ACC112 (cell line): ENCODE data around the gene BORCS5.

Experiments used
- H2AFZ ChIP-seq: fragments of 200-600 bp; sonication (generic); one replicate; pipeline ENCODE4 v1.6.0; 2017; ENCODE audit warnings: antibody characterized with exemption, low read length; ENCODE audit not compliant: unreplicated experiment
- H3K27ac ChIP-seq: fragments of 200-600 bp; sonication (generic); 2 replicates; pipeline ENCODE4 v1.5.1; 2014; ENCODE audit warnings: low read depth, mild to moderate bottlenecking, antibody characterized with exemption, low read length, moderate library complexity
- H3K27me3 ChIP-seq: fragments of 200-600 bp; sonication (generic); 2 replicates; pipeline ENCODE4 v1.6.1; 2014; ENCODE audit warnings: mild to moderate bottlenecking, antibody characterized with exemption, low read length, moderate library complexity, mixed read lengths; ENCODE audit not compliant: insufficient read depth
- H3K36me3 ChIP-seq: fragments of 200-600 bp; sonication (generic); 2 replicates; pipeline ENCODE4 v1.6.1; 2016; ENCODE audit warnings: mild to moderate bottlenecking, antibody characterized with exemption, low read length, moderate library complexity, mixed read lengths; ENCODE audit not compliant: insufficient read depth
- H3K4me1 ChIP-seq: fragments of 200-600 bp; sonication (generic); one replicate; pipeline ENCODE4 v1.6.1; 2016; ENCODE audit warnings: low read length, mixed read lengths; ENCODE audit not compliant: insufficient read depth, unreplicated experiment, control insufficient read depth
- H3K4me3 ChIP-seq: fragments of 200-600 bp; sonication (generic); 2 replicates; pipeline ENCODE4 v1.5.1; 2014; ENCODE audit warnings: mild to moderate bottlenecking, low read depth, low read length
- H3K79me2 ChIP-seq: fragments of 200-600 bp; sonication (generic); one replicate; pipeline ENCODE4 v1.6.0; 2016; ENCODE audit warnings: low read length; ENCODE audit not compliant: control insufficient read depth, unreplicated experiment, insufficient read depth

The BORCS5 gene

GRCh38 chr12:12513416-12514006, 156.6 kb downstream of the BORCS5 start:
- H3K27me3 ChIP-seq, result no peaks in the 10 kb centered on the region
- no peaks in the 10 kb centered on the region for H3K36me3 ChIP-seq
- H2AFZ ChIP-seq, result no peak overlapping the region
- H3K4me3 ChIP-seq, result no peak overlapping the region
- H3K4me1 ChIP-seq, result peaks cover 19% of the 10 kb centered on the region
- H3K27ac ChIP-seq, result no peak overlapping the region
- no peaks in the 10 kb centered on the region for H3K79me2 ChIP-seq

DNA sequence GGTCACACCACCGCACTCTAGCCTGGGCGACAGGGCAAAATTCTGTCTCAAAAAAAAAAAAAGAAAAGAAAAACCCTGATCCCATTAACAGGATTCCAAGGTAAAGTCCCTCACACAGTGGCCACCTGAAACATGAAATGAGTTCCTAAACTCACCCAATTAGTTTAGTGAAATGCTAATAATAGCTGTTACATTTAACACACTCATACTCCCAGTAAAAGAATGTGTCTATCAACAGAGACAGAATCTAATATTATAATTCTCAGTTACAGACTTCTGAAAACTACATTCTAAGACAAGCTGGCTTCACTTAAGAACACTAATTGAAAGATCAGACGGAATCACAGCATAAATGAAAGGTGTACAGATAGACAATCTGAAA, 161.6 kb downstream of the BORCS5 start:
- H3K36me3 ChIP-seq, result no peaks in the 10 kb centered on the region
- H2AFZ ChIP-seq, result no peak overlapping the region
- no peak overlapping the region for H3K27ac ChIP-seq
- H3K4me1 ChIP-seq, result no peaks in the 10 kb centered on the region
- no peaks in the 10 kb centered on the region for H3K79me2 ChIP-seq
- H3K27me3 ChIP-seq, result no peaks in the 10 kb centered on the region
- H3K4me3 ChIP-seq, result no peak overlapping the region

DNA sequence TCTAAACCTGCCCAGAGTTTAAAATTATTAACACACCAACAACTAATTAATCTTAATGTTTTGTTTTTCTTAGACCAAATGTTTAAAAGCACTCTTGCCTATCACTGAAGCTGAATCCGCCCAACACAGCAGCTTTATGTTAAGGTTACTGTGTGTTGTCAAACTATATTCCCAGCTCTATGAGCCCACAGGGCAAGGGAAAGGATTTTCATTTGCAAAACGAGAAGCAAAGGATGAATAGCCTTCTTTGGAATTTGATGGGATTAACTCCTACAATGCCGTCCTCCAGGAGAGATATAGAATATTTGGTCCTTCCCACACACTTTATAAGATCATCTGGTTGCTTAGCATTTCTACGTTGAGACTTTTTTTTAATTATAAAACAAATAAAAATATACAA, 162.0 kb downstream of the BORCS5 start:
- no peaks in the 10 kb centered on the region for H3K36me3 ChIP-seq
- H2AFZ ChIP-seq, result no peak overlapping the region
- no peaks in the 10 kb centered on the region for H3K4me1 ChIP-seq
- no peak overlapping the region for H3K4me3 ChIP-seq
- H3K27me3 ChIP-seq, result no peaks in the 10 kb centered on the region
- H3K79me2 ChIP-seq, result no peaks in the 10 kb centered on the region
- H3K27ac ChIP-seq, result no peak overlapping the region
